Prostate gland (tissue), 2 donors: ENCODE results near the gene DHX58. TPM values are rescaled to one million over a fixed set of nuclear protein-coding genes. Genes with fewer than 3 reads are reported as not detected.

Experiments
- DNase-seq: peaks from one replicate; pipeline ENCODE4 v3.0.0-alpha.2; 2019; ENCODE audit warnings: low spot score
- H3K27ac ChIP-seq, 2 donors: fragments of 200-600 bp; sonication (generic); 2 replicates each; pipeline ENCODE4 v1.5.1; 2017 to 2019
- H3K27me3 ChIP-seq: fragments of 200-600 bp; sonication (generic); replicated peaks from 2 replicates; pipeline ENCODE4 v1.5.1; 2019; ENCODE audit not compliant: insufficient read depth
- H3K36me3 ChIP-seq, 2 donors: fragments of 200-600 bp; sonication (generic); 1 replicate in 1 of 2; 2 replicates in 1 of 2; pipeline versions ENCODE4 v1.5.1 to v1.8.1; 2017 to 2019
- H3K4me1 ChIP-seq: fragments of 200-600 bp; sonication (generic); replicated peaks from 2 replicates; pipeline ENCODE4 v1.5.1; 2019
- H3K4me3 ChIP-seq, 2 donors: fragments of 200-600 bp; sonication (generic); 2 replicates each; pipeline ENCODE4 v1.5.1; 2017 to 2019
- H3K9me3 ChIP-seq: fragments of 200-600 bp; sonication (generic); 2 replicates; pipeline ENCODE4 v1.5.1; 2017
- POLR2A ChIP-seq: fragments of 450-650 bp; IDR thresholded peaks from one replicate; pipeline ENCODE4 v1.6.1; 2016; ENCODE audit warnings: antibody characterized with exemption, mild to moderate bottlenecking
- POLR2AphosphoS5 ChIP-seq: sonication (generic); formaldehyde crosslinking; IDR thresholded peaks from one replicate; pipeline ENCODE4 v1.6.1; 2017; ENCODE audit warnings: antibody characterized with exemption
- WGBS: methylation state at CpG from one replicate; pipeline ENCODE4 v1.1.5; 2018; 5-methylcytosine and 5-hydroxymethylcytosine counted together
- intact Hi-C: fragments of 100-400 bp; cut with DNase I; formaldehyde crosslinking; loops from one replicate; pipeline ENCODE4 v1.14.2; 2022
- total RNA-seq, 2 donors: library from RNA; depleted of rRNA; stranded (reverse); fragments of >200 nt; gene quantifications; one replicate each; pipeline ENCODE4 v1.1.0, GENCODE V29; 2016
- TF ChIP-seq, protein P1 (sequence below), 4 experiments: fragments of 200-600 bp in 2 of 4; fragments of 450-650 bp in 2 of 4; sonication (generic) in 2 of 4; IDR thresholded peaks; 1 replicate in 3 of 4; 2 replicates in 1 of 4; pipeline ENCODE4 v1.5.1; 2016 to 2019; ENCODE audit warnings: antibody characterized with exemption in 4 of 4, mild to moderate bottlenecking in 2 of 4, moderate library complexity in 2 of 4

DHX58 gene
- 10 to 100 TPM; 26.7 to 38.6 TPM for total RNA-seq

- Histone ChIP-seq H3K4me1 (peaks cover 16% of the 10 kb centered on the region), H3K36me3 (no peaks in the 10 kb centered on the region), H3K27ac (peak within 1 kb of the TSS; percentile 85 to 95), H3K27me3 (no peaks in the 10 kb centered on the region), H3K9me3 (no peaks in the 10 kb centered on the region), H3K4me3 (peak within 1 kb of the TSS; percentile 39 to 57)
- peak; percentile 80 for DNase-seq
- intact Hi-C loops, result no loop called here
- TF ChIP-seq POLR2A, result peak; percentile 60
- TF ChIP-seq POLR2AphosphoS5, result peak; percentile 87
- TF ChIP-seq, protein P1, sequence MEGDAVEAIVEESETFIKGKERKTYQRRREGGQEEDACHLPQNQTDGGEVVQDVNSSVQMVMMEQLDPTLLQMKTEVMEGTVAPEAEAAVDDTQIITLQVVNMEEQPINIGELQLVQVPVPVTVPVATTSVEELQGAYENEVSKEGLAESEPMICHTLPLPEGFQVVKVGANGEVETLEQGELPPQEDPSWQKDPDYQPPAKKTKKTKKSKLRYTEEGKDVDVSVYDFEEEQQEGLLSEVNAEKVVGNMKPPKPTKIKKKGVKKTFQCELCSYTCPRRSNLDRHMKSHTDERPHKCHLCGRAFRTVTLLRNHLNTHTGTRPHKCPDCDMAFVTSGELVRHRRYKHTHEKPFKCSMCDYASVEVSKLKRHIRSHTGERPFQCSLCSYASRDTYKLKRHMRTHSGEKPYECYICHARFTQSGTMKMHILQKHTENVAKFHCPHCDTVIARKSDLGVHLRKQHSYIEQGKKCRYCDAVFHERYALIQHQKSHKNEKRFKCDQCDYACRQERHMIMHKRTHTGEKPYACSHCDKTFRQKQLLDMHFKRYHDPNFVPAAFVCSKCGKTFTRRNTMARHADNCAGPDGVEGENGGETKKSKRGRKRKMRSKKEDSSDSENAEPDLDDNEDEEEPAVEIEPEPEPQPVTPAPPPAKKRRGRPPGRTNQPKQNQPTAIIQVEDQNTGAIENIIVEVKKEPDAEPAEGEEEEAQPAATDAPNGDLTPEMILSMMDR (IDR thresholded peaks at IDR 0.05), result no peak
- 0% methylated on average over 10 of the region's 10 CpGs for WGBS
Observed at GRCh38 chr17:42112552-42113176, at the start of gene DHX58. TSS of gene DHX58 (minus strand) at chr17:42112714. CDS start at chr17:42111892, 822 bp downstream.

- no peak for DNase-seq
- H3K27me3 ChIP-seq, result no peaks in the 10 kb centered on the region
- intact Hi-C loops, result no loop called here
- WGBS, result 91% methylated on average over 7 of the region's 7 CpGs
- H3K36me3 ChIP-seq, result no peaks in the 10 kb centered on the region
- H3K4me3 ChIP-seq, result no peak overlapping the region
- H3K27ac ChIP-seq, result no peak overlapping the region
- H3K9me3 ChIP-seq, result no peaks in the 10 kb centered on the region
- H3K4me1 ChIP-seq, result no peaks in the 10 kb centered on the region
- TF ChIP-seq, protein P1 (IDR thresholded peaks at IDR 0.05), result no peak
- no peak for TF ChIP-seq POLR2AphosphoS5
- TF ChIP-seq POLR2A, result no peak
Observed at GRCh38 chr17:42160531-42160910, 48.0 kb upstream of the DHX58 start.

GRCh38 chr17:42159796-42160530 lies 47.4 kb upstream of the DHX58 start:
- TF ChIP-seq POLR2AphosphoS5 (no peak), POLR2A (no peak)
- TF ChIP-seq, protein P1 (IDR thresholded peaks at IDR 0.05), result no peak
- Histone ChIP-seq H3K9me3 (no peaks in the 10 kb centered on the region), H3K4me1 (no peaks in the 10 kb centered on the region), H3K4me3 (no peak overlapping the region), H3K27me3 (no peaks in the 10 kb centered on the region), H3K36me3 (no peaks in the 10 kb centered on the region), H3K27ac (no peak overlapping the region)
- DNase-seq, result no peak
- intact Hi-C loops, result no loop called here
- 71% methylated on average over 14 of the region's 14 CpGs for WGBS

GRCh38 chr17:42155614-42156045 lies 43.1 kb upstream of the DHX58 start:
- Histone ChIP-seq H3K4me3 (peak overlapping the region; percentile 79 to 95), H3K36me3 (no peaks in the 10 kb centered on the region), H3K27me3 (no peaks in the 10 kb centered on the region), H3K27ac (no peak overlapping the region), H3K9me3 (no peaks in the 10 kb centered on the region), H3K4me1 (peaks cover 9% of the 10 kb centered on the region)
- TF ChIP-seq POLR2A (peak; percentile 6), POLR2AphosphoS5 (no peak)
- TF ChIP-seq, protein P1 (IDR thresholded peaks at IDR 0.05), result no peak
- no peak for DNase-seq
- WGBS, result 18% methylated on average over 17 of the region's 17 CpGs
- intact Hi-C loops, result no loop called here
